GM18508 (cell line): ENCODE results near the gene ITSN1.
"Not testable (repeated sequence)": the region's sequence is repeated elsewhere in the genome, so short reads cannot be mapped to it uniquely, and the experiment has no call there.

Source experiments
- ATAC-seq: cut with Tn5 transposase; IDR thresholded peaks from one replicate; pipeline ENCODE4 v1.9.1; 2021; ENCODE audit warnings: moderate number of reproducible peaks; ENCODE audit not compliant: insufficient read depth, unreplicated experiment

Gene ITSN1

GRCh38 chr21:33676666-33677065, 34.4 kb downstream of the ITSN1 start:
- not testable (repeated sequence) for ATAC-seq

- no peak for ATAC-seq
These were observed 35.1 kb downstream of the ITSN1 start for GRCh38 chr21:33677450-33677849.

GRCh38 chr21:33680870-33681269, 38.6 kb downstream of the ITSN1 start:
- no peak for ATAC-seq

GRCh38 chr21:33682992-33683627, 40.8 kb downstream of the ITSN1 start:
- ATAC-seq = no peak

GRCh38 chr21:33684068-33684467, 41.8 kb downstream of the ITSN1 start:
- ATAC-seq = no peak

GRCh38 chr21:33684923-33685560, 42.7 kb downstream of the ITSN1 start:
- ATAC-seq = no peak

GRCh38 chr21:33685613-33686197, 43.4 kb downstream of the ITSN1 start:
- no peak for ATAC-seq

- ATAC-seq = no peak
These were observed 44.1 kb downstream of the ITSN1 start for GRCh38 chr21:33686386-33686785.

- no peak for ATAC-seq
These were observed 45.3 kb downstream of the ITSN1 start for GRCh38 chr21:33687634-33688033.

GRCh38 chr21:33688353-33688752, 46.1 kb downstream of the ITSN1 start:
- ATAC-seq = no peak

- ATAC-seq = no peak
These were observed 48.6 kb downstream of the ITSN1 start for GRCh38 chr21:33690874-33691273.

- no peak for ATAC-seq
These were observed 49.8 kb downstream of the ITSN1 start for GRCh38 chr21:33691945-33692603.

- ATAC-seq = no peak
These were observed 53.5 kb downstream of the ITSN1 start for GRCh38 chr21:33695813-33696212.

- ATAC-seq = no peak
These were observed 54.2 kb downstream of the ITSN1 start for GRCh38 chr21:33696465-33696864.

- no peak for ATAC-seq
These were observed 56.0 kb downstream of the ITSN1 start for GRCh38 chr21:33698087-33698860.

- ATAC-seq = no peak
These were observed 57.0 kb downstream of the ITSN1 start for GRCh38 chr21:33699277-33699676.

GRCh38 chr21:33700491-33700890, 58.2 kb downstream of the ITSN1 start:
- no peak for ATAC-seq

GRCh38 chr21:33703750-33704606, 61.7 kb downstream of the ITSN1 start:
- ATAC-seq = no peak

- no peak for ATAC-seq
These were observed 65.5 kb downstream of the ITSN1 start for GRCh38 chr21:33707846-33708245.

- ATAC-seq = no peak
These were observed 66.6 kb downstream of the ITSN1 start for GRCh38 chr21:33708874-33709273.
